GM19043 (cell line): ENCODE results near the gene EDAR.

Experiments used
- ATAC-seq: cut with Tn5 transposase; IDR thresholded peaks from one replicate; pipeline ENCODE4 v1.9.1; 2021; ENCODE audit warnings: low read depth; ENCODE audit not compliant: unreplicated experiment

EDAR gene

GRCh38 chr2:108911807-108912628 lies 77.0 kb downstream of the EDAR start:
- ATAC-seq: no peak

- no peak for ATAC-seq
These were observed 77.6 kb downstream of the EDAR start for GRCh38 chr2:108911401-108911800.

- no peak for ATAC-seq
These were observed 78.3 kb downstream of the EDAR start for GRCh38 chr2:108910541-108911396.

GRCh38 chr2:108910011-108910431 lies 79.0 kb downstream of the EDAR start:
- no peak for ATAC-seq

- ATAC-seq: no peak
These were observed 79.7 kb downstream of the EDAR start for GRCh38 chr2:108909275-108909823.

- no peak for ATAC-seq
These were observed 80.3 kb downstream of the EDAR start for GRCh38 chr2:108908713-108909070.

- ATAC-seq: no peak
These were observed 81.0 kb downstream of the EDAR start for GRCh38 chr2:108907822-108908712.

- ATAC-seq: no peak
These were observed 82.5 kb downstream of the EDAR start for GRCh38 chr2:108906403-108907077.

GRCh38 chr2:108905906-108906305 lies 83.1 kb downstream of the EDAR start:
- no peak for ATAC-seq

GRCh38 chr2:108905176-108905575 lies 83.8 kb downstream of the EDAR start:
- no peak for ATAC-seq

- no peak for ATAC-seq
These were observed 84.3 kb downstream of the EDAR start for GRCh38 chr2:108904680-108905079.

- no peak for ATAC-seq
These were observed 90.5 kb downstream of the EDAR start for GRCh38 chr2:108898315-108899082.

GRCh38 chr2:108896741-108897140 lies 92.3 kb downstream of the EDAR start:
- no peak for ATAC-seq

- ATAC-seq: no peak
These were observed 93.8 kb downstream of the EDAR start for GRCh38 chr2:108895188-108895587.

- ATAC-seq: no peak
These were observed 94.3 kb downstream of the EDAR start for GRCh38 chr2:108894766-108895165.

- no peak for ATAC-seq
These were observed 95.7 kb downstream of the EDAR start for GRCh38 chr2:108893277-108893676.

- no peak for ATAC-seq
These were observed 99.1 kb downstream of the EDAR start for GRCh38 chr2:108889907-108890306.

GRCh38 chr2:108884619-108885018 lies 104.4 kb downstream of the EDAR start:
- no peak for ATAC-seq

- ATAC-seq: no peak
These were observed 110.7 kb downstream of the EDAR start for GRCh38 chr2:108878276-108878675.
